GM23338 (cell line): ENCODE results near the gene TCF12. TPM values are rescaled to one million over a fixed set of nuclear protein-coding genes. Genes with fewer than 3 reads are reported as not detected.

Experiments
- ATAC-seq: fragments of 200-7000 bp; cut with Tn5 transposase; 3 replicates; pipeline ENCODE4 v1.9.1; 2020
- DNase-seq: peaks from one replicate; pipeline ENCODE4 v3.0.0-alpha.2; 2015; ENCODE audit warnings: low spot score
- H2AFZ ChIP-seq: fragments of 200-600 bp; sonication (generic); 2 replicates; pipeline ENCODE4 v1.8.0; 2016; ENCODE audit warnings: antibody characterized with exemption, mild to moderate bottlenecking, moderate library complexity
- H3F3A ChIP-seq: fragments of 200-600 bp; sonication (generic); replicated peaks from 2 replicates; pipeline ENCODE4 v1.8.0; 2017; ENCODE audit warnings: antibody characterized with exemption, mixed run types, low read depth
- H3K27ac ChIP-seq: fragments of 200-600 bp; sonication (generic); 2 replicates; pipeline ENCODE4 v1.6.1; 2016; ENCODE audit warnings: low read depth
- H3K27me3 ChIP-seq: fragments of 200-600 bp; sonication (generic); 2 replicates; pipeline ENCODE4 v1.8.0; 2016; ENCODE audit warnings: mild to moderate bottlenecking, mixed run types, moderate library complexity; ENCODE audit not compliant: insufficient read depth
- H3K36me3 ChIP-seq: fragments of 200-600 bp; sonication (generic); 2 replicates; pipeline ENCODE4 v1.8.0; 2016; ENCODE audit warnings: mild to moderate bottlenecking; ENCODE audit not compliant: insufficient read depth
- H3K4me1 ChIP-seq: fragments of 200-600 bp; sonication (generic); 2 replicates; pipeline ENCODE4 v1.8.0; 2016; ENCODE audit warnings: mild to moderate bottlenecking, moderate library complexity; ENCODE audit not compliant: insufficient read depth
- H3K4me2 ChIP-seq: fragments of 200-600 bp; sonication (generic); 2 replicates; pipeline ENCODE4 v1.7.1; 2017; ENCODE audit warnings: mixed run types
- H3K4me3 ChIP-seq: fragments of 200-600 bp; sonication (generic); 2 replicates; pipeline ENCODE4 v1.6.1; 2016; ENCODE audit warnings: mixed run types
- H3K79me2 ChIP-seq: fragments of 200-600 bp; sonication (generic); replicated peaks from 2 replicates; pipeline ENCODE4 v1.8.0; 2017; ENCODE audit warnings: mild to moderate bottlenecking; ENCODE audit not compliant: insufficient read depth
- H3K9me2 ChIP-seq: fragments of 200-600 bp; sonication (generic); 2 replicates; pipeline ENCODE4 v1.8.0; 2017; ENCODE audit not compliant: insufficient read depth
- H4K20me1 ChIP-seq: fragments of 200-600 bp; sonication (generic); replicated peaks from 2 replicates; pipeline ENCODE4 v1.8.0; 2017; ENCODE audit warnings: mild to moderate bottlenecking; ENCODE audit not compliant: insufficient read depth
- H3K27ac Mint-ChIP-seq: 2 replicates; pipeline ENCODE4 v1.8.0; 2020; ENCODE audit warnings: inconsistent platforms, mild to moderate bottlenecking, moderate library complexity, mixed read lengths
- H3K27me3 Mint-ChIP-seq: 3 replicates; pipeline ENCODE4 v1.8.0; 2022; ENCODE audit warnings: low read depth, mild to moderate bottlenecking, moderate library complexity, mixed read lengths, inconsistent platforms; ENCODE audit not compliant: insufficient read depth, poor library complexity
- H3K36me3 Mint-ChIP-seq: 3 replicates; pipeline ENCODE4 v1.8.0; 2021; ENCODE audit warnings: low read depth, mild to moderate bottlenecking, inconsistent platforms, moderate library complexity, mixed read lengths
- H3K4me1 Mint-ChIP-seq: 3 replicates; pipeline ENCODE4 v1.8.0; 2020; ENCODE audit warnings: mild to moderate bottlenecking, inconsistent platforms, mixed read lengths
- H3K4me3 Mint-ChIP-seq: 3 replicates; pipeline ENCODE4 v1.8.0; 2021; ENCODE audit warnings: moderate library complexity, mild to moderate bottlenecking, inconsistent platforms, mixed read lengths
- H3K9me3 Mint-ChIP-seq: 3 replicates; pipeline ENCODE4 v1.8.0; 2020; ENCODE audit warnings: moderate library complexity, mild to moderate bottlenecking, inconsistent platforms, mixed read lengths
- CREB1 ChIP-seq: fragments of 250-450 bp; sonication (Bioruptor Pico); IDR thresholded peaks from 2 replicates; pipeline ENCODE4 v1.5.0; 2020; ENCODE audit warnings: low read depth, mild to moderate bottlenecking, moderate library complexity
- EZH2 ChIP-seq: fragments of 200-600 bp; sonication (generic); IDR thresholded peaks from one replicate; pipeline ENCODE4 v1.8.0; 2017; ENCODE audit warnings: antibody characterized with exemption, mild to moderate bottlenecking, low read depth; ENCODE audit not compliant: unreplicated experiment
- EZH2phosphoT487 ChIP-seq: fragments of 200-600 bp; sonication (generic); IDR thresholded peaks from one replicate; pipeline ENCODE4 v1.8.1; 2018; ENCODE audit warnings: antibody characterized with exemption; ENCODE audit not compliant: unreplicated experiment
- JUNB ChIP-seq: IDR thresholded peaks from one replicate; pipeline ENCODE4 v1.6.1; 2016; ENCODE audit warnings: antibody characterized with exemption; ENCODE audit not compliant: unreplicated experiment
- NANOG ChIP-seq: IDR thresholded peaks from 2 replicates; pipeline ENCODE4 v1.6.1; 2016; ENCODE audit warnings: antibody characterized with exemption, borderline replicate concordance
- POLR2AphosphoS5 ChIP-seq: IDR thresholded peaks from 2 replicates; pipeline ENCODE4 v1.6.1; 2016; ENCODE audit warnings: antibody characterized with exemption, low read depth
- STAT1 ChIP-seq: IDR thresholded peaks from one replicate; pipeline ENCODE4 v1.6.1; 2016; ENCODE audit warnings: antibody characterized with exemption; ENCODE audit not compliant: unreplicated experiment
- ZNF114 ChIP-seq: fragments of 250-450 bp; sonication (Bioruptor Pico); IDR thresholded peaks from 2 replicates; pipeline ENCODE4 v1.5.0; 2020; ENCODE audit warnings: mild to moderate bottlenecking, moderate library complexity
- ZNF331 ChIP-seq: fragments of 250-450 bp; sonication (Bioruptor Pico); IDR thresholded peaks from 2 replicates; pipeline ENCODE4 v1.5.0; 2020; ENCODE audit warnings: low read depth, mild to moderate bottlenecking, moderate library complexity
- polyA plus RNA-seq: library from polyadenylated mRNA; unstranded; fragments of >200 nt; fragmentation: Nextera tagmentation; extraction: Ambion mirVana; gene quantifications from 2 replicates; pipeline ENCODE4 v1.2.1, GENCODE V29; 2016
- total RNA-seq: library from RNA; depleted of rRNA; stranded (reverse); fragments of >200 nt; shearing (Covaris generic); gene quantifications from 2 replicates; pipeline ENCODE4 v1.2.3, GENCODE V29; 2014
- TF ChIP-seq, protein P1 (sequence below): IDR thresholded peaks from one replicate; pipeline ENCODE4 v1.6.1; 2018; ENCODE audit warnings: antibody characterized with exemption; ENCODE audit not compliant: unreplicated experiment
- TF ChIP-seq, protein P2 (sequence below), 2 experiments: fragments of 200-600 bp in 1 of 2; sonication (generic) in 1 of 2; conservative IDR thresholded peaks; 2 replicates each; pipeline versions ENCODE4 v1.5.1 to v1.6.1; 2016 to 2017; ENCODE audit warnings: antibody characterized with exemption in 2 of 2, low read depth in 2 of 2, mild to moderate bottlenecking in 2 of 2, moderate library complexity in 1 of 2
- TF ChIP-seq, protein P3 (sequence below): fragments of 250-450 bp; sonication (Bioruptor Pico); IDR thresholded peaks from 2 replicates; pipeline ENCODE4 v1.5.0; 2020; ENCODE audit warnings: mild to moderate bottlenecking, moderate library complexity
- TF ChIP-seq, protein P4 (sequence below): IDR thresholded peaks from 2 replicates; pipeline ENCODE4 v1.6.1; 2016; ENCODE audit warnings: antibody characterized with exemption

TCF12 gene
- total and polyA plus RNA-seq, 2 experiments from 2014 or later = 27.6 to 104 TPM

DNA sequence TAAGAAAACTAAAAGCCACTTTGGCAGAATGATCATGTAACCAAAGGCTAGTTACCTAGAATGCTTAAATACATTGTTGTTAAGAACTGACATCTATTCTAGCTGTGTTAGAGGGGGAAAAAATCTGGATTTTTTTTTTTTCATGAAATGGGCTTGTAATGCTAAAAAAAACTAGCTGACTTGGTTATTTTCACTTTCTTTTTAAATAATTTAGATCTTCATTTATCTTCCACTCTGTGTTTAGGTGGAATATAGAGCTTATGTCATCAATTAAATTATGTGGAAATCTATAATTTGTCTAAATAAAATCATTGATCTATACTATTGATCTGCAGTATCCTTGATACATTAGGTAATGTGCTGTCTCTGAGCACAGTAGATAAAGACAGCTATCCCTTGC lies 217.4 kb downstream of the TCF12 start:
- TF ChIP-seq EZH2phosphoT487 (no peak), EZH2 (no peak), CREB1 (CRISPR knock-in tag) (no peak), JUNB (no peak), NANOG (no peak), ZNF114 (CRISPR knock-in tag) (no peak), STAT1 (no peak), ZNF331 (no peak), POLR2AphosphoS5 (no peak)
- TF ChIP-seq, protein P1, sequence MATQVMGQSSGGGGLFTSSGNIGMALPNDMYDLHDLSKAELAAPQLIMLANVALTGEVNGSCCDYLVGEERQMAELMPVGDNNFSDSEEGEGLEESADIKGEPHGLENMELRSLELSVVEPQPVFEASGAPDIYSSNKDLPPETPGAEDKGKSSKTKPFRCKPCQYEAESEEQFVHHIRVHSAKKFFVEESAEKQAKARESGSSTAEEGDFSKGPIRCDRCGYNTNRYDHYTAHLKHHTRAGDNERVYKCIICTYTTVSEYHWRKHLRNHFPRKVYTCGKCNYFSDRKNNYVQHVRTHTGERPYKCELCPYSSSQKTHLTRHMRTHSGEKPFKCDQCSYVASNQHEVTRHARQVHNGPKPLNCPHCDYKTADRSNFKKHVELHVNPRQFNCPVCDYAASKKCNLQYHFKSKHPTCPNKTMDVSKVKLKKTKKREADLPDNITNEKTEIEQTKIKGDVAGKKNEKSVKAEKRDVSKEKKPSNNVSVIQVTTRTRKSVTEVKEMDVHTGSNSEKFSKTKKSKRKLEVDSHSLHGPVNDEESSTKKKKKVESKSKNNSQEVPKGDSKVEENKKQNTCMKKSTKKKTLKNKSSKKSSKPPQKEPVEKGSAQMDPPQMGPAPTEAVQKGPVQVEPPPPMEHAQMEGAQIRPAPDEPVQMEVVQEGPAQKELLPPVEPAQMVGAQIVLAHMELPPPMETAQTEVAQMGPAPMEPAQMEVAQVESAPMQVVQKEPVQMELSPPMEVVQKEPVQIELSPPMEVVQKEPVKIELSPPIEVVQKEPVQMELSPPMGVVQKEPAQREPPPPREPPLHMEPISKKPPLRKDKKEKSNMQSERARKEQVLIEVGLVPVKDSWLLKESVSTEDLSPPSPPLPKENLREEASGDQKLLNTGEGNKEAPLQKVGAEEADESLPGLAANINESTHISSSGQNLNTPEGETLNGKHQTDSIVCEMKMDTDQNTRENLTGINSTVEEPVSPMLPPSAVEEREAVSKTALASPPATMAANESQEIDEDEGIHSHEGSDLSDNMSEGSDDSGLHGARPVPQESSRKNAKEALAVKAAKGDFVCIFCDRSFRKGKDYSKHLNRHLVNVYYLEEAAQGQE = no peak
- TF ChIP-seq, protein P2, sequence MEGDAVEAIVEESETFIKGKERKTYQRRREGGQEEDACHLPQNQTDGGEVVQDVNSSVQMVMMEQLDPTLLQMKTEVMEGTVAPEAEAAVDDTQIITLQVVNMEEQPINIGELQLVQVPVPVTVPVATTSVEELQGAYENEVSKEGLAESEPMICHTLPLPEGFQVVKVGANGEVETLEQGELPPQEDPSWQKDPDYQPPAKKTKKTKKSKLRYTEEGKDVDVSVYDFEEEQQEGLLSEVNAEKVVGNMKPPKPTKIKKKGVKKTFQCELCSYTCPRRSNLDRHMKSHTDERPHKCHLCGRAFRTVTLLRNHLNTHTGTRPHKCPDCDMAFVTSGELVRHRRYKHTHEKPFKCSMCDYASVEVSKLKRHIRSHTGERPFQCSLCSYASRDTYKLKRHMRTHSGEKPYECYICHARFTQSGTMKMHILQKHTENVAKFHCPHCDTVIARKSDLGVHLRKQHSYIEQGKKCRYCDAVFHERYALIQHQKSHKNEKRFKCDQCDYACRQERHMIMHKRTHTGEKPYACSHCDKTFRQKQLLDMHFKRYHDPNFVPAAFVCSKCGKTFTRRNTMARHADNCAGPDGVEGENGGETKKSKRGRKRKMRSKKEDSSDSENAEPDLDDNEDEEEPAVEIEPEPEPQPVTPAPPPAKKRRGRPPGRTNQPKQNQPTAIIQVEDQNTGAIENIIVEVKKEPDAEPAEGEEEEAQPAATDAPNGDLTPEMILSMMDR (conservative IDR thresholded peaks at IDR 0.05; ENCODE audit: low read depth in 2 of 2) = no peak
- TF ChIP-seq, protein P3, sequence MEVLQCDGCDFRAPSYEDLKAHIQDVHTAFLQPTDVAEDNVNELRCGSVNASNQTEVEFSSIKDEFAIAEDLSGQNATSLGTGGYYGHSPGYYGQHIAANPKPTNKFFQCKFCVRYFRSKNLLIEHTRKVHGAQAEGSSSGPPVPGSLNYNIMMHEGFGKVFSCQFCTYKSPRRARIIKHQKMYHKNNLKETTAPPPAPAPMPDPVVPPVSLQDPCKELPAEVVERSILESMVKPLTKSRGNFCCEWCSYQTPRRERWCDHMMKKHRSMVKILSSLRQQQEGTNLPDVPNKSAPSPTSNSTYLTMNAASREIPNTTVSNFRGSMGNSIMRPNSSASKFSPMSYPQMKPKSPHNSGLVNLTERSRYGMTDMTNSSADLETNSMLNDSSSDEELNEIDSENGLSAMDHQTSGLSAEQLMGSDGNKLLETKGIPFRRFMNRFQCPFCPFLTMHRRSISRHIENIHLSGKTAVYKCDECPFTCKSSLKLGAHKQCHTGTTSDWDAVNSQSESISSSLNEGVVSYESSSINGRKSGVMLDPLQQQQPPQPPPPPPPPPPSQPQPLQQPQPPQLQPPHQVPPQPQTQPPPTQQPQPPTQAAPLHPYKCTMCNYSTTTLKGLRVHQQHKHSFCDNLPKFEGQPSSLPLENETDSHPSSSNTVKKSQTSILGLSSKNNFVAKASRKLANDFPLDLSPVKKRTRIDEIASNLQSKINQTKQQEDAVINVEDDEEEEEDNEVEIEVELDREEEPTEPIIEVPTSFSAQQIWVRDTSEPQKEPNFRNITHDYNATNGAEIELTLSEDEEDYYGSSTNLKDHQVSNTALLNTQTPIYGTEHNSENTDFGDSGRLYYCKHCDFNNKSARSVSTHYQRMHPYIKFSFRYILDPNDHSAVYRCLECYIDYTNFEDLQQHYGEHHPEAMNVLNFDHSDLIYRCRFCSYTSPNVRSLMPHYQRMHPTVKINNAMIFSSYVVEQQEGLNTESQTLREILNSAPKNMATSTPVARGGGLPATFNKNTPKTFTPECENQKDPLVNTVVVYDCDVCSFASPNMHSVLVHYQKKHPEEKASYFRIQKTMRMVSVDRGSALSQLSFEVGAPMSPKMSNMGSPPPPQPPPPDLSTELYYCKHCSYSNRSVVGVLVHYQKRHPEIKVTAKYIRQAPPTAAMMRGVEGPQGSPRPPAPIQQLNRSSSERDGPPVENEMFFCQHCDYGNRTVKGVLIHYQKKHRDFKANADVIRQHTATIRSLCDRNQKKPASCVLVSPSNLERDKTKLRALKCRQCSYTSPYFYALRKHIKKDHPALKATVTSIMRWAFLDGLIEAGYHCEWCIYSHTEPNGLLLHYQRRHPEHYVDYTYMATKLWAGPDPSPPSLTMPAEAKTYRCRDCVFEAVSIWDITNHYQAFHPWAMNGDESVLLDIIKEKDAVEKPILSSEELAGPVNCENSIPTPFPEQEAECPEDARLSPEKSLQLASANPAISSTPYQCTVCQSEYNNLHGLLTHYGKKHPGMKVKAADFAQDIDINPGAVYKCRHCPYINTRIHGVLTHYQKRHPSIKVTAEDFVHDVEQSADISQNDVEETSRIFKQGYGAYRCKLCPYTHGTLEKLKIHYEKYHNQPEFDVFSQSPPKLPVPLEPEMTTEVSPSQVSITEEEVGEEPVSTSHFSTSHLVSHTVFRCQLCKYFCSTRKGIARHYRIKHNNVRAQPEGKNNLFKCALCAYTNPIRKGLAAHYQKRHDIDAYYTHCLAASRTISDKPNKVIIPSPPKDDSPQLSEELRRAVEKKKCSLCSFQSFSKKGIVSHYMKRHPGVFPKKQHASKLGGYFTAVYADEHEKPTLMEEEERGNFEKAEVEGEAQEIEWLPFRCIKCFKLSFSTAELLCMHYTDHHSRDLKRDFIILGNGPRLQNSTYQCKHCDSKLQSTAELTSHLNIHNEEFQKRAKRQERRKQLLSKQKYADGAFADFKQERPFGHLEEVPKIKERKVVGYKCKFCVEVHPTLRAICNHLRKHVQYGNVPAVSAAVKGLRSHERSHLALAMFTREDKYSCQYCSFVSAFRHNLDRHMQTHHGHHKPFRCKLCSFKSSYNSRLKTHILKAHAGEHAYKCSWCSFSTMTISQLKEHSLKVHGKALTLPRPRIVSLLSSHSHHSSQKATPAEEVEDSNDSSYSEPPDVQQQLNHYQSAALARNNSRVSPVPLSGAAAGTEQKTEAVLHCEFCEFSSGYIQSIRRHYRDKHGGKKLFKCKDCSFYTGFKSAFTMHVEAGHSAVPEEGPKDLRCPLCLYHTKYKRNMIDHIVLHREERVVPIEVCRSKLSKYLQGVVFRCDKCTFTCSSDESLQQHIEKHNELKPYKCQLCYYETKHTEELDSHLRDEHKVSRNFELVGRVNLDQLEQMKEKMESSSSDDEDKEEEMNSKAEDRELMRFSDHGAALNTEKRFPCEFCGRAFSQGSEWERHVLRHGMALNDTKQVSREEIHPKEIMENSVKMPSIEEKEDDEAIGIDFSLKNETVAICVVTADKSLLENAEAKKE (CRISPR knock-in tag) = no peak
- TF ChIP-seq, protein P4, sequence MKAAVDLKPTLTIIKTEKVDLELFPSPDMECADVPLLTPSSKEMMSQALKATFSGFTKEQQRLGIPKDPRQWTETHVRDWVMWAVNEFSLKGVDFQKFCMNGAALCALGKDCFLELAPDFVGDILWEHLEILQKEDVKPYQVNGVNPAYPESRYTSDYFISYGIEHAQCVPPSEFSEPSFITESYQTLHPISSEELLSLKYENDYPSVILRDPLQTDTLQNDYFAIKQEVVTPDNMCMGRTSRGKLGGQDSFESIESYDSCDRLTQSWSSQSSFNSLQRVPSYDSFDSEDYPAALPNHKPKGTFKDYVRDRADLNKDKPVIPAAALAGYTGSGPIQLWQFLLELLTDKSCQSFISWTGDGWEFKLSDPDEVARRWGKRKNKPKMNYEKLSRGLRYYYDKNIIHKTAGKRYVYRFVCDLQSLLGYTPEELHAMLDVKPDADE = no peak
- no peak overlapping the region for H2AFZ ChIP-seq
- peaks cover 44% of the 10 kb centered on the region for H3K79me2 ChIP-seq
- no peak overlapping the region; the same call in 1 of the 2 replicates for H3K27ac ChIP-seq
- no peak overlapping the region for H3K4me3 ChIP-seq
- H4K20me1 ChIP-seq = no peaks in the 10 kb centered on the region
- Mint-ChIP-seq H3K27ac (peak overlapping the region; percentile 81; the same call in 1 of the 2 replicates), H3K9me3 (no peaks in the 10 kb centered on the region), H3K4me3 (no peak overlapping the region), H3K4me1 (peaks cover 55% of the 10 kb centered on the region), H3K27me3 (no peaks in the 10 kb centered on the region), H3K36me3 (no peaks in the 10 kb centered on the region)
- DNase-seq (no peak), ATAC-seq (no peak)
- H3K36me3 ChIP-seq = no peaks in the 10 kb centered on the region
- H3F3A ChIP-seq = no peaks in the 10 kb centered on the region
- peaks cover 50% of the 10 kb centered on the region for H3K4me1 ChIP-seq
- H3K27me3 ChIP-seq = no peaks in the 10 kb centered on the region
- H3K9me2 ChIP-seq = no peaks in the 10 kb centered on the region
- 0 out of 2 replicates have a peak overlapping the region, but pooled peaks have one; percentile 40 for H3K4me2 ChIP-seq
